Caco-2 (cell line): ENCODE data around the gene LRMDA. TPM values are rescaled to one million over a fixed set of nuclear protein-coding genes. Genes with fewer than 3 reads are reported as not detected.

Experiments used
- BruUV-seq: library from RNA; stranded (reverse); fragments of 400-500 nt; replicated peaks from 2 replicates; lab custom pipeline; 2021; lab: Mats Ljungman, UMichigan
- CTCF ChIA-PET: fragments of 300-600 bp; sonication (Branson Sonifier 250); formaldehyde crosslinking; loops from one replicate; lab custom pipeline; 2022; ENCODE audit warnings: antibody characterized with exemption; lab: Charles Lee
- POLR2A ChIA-PET: fragments of 300-600 bp; sonication (Branson Sonifier 250); formaldehyde crosslinking; loops from one replicate; lab custom pipeline; 2022; ENCODE audit warnings: antibody characterized with exemption; lab: Charles Lee
- DNase-seq, 2 experiments: peaks; one replicate each; pipeline versions ENCODE4 v3.0.0 to v3.0.0-alpha.2; 2020 to 2022
- H3K27me3 ChIP-seq: replicated peaks from 2 replicates; pipeline ENCODE4 v1.6.0; 2011; ENCODE audit warnings: low read length; ENCODE audit not compliant: control insufficient read depth, insufficient read depth
- H3K36me3 ChIP-seq: 2 replicates; pipeline ENCODE4 v1.5.1; 2011; ENCODE audit warnings: low read length; ENCODE audit not compliant: control insufficient read depth, insufficient read depth
- H3K4me1 ChIP-seq: fragments of 250-450 bp; sonication (Bioruptor Pico); 2 replicates; pipeline ENCODE4 v1.5.1; 2020; ENCODE audit warnings: mild to moderate bottlenecking
- H3K4me3 ChIP-seq: 2 replicates; pipeline ENCODE4 v1.5.1; 2011; ENCODE audit warnings: low read depth, mild to moderate bottlenecking, control low read depth, low read length
- H3K9me3 ChIP-seq: fragments of 250-450 bp; sonication (Bioruptor Pico); 2 replicates; pipeline ENCODE4 v1.5.1; 2020; ENCODE audit warnings: mild to moderate bottlenecking, moderate library complexity
- H3K27ac Mint-ChIP-seq: one replicate; pipeline ENCODE4 v1.8.0; 2022; ENCODE audit warnings: mixed read lengths; ENCODE audit not compliant: unreplicated experiment
- H3K27me3 Mint-ChIP-seq: one replicate; pipeline ENCODE4 v1.8.0; 2022; ENCODE audit warnings: mixed read lengths; ENCODE audit not compliant: insufficient read depth, unreplicated experiment
- H3K36me3 Mint-ChIP-seq: one replicate; pipeline ENCODE4 v1.8.0; 2022; ENCODE audit warnings: mild to moderate bottlenecking, mixed read lengths; ENCODE audit not compliant: insufficient read depth, unreplicated experiment
- H3K4me1 Mint-ChIP-seq: one replicate; pipeline ENCODE4 v1.8.0; 2022; ENCODE audit warnings: low read depth, mixed read lengths; ENCODE audit not compliant: unreplicated experiment
- H3K4me3 Mint-ChIP-seq: one replicate; pipeline ENCODE4 v1.8.0; 2022; ENCODE audit warnings: mild to moderate bottlenecking, moderate library complexity, mixed read lengths; ENCODE audit not compliant: unreplicated experiment
- H3K9me3 Mint-ChIP-seq: one replicate; pipeline ENCODE4 v1.8.0; 2022; ENCODE audit warnings: mixed read lengths; ENCODE audit not compliant: unreplicated experiment
- intact Hi-C: fragments of 100-400 bp; cut with micrococcal nuclease; formaldehyde crosslinking; loops from one replicate; pipeline ENCODE4 v1.10.0; 2022; ENCODE audit not compliant: unreplicated experiment
- total RNA-seq: library from RNA; stranded (reverse); gene quantifications from 2 replicates; pipeline ENCODE4 v1.2.3, GENCODE V29; 2022
- TF ChIP-seq, protein P1 (sequence below), 2 experiments: fragments of 200-600 bp in 1 of 2; IDR thresholded peaks; 1 replicate in 1 of 2; 2 replicates in 1 of 2; pipeline versions ENCODE4 v1.5.1 to v1.8.0; 2011 to 2022; ENCODE audit warnings: antibody characterized with exemption in 1 of 2, control low read depth in 1 of 2, inconsistent platforms in 1 of 2, low read depth in 1 of 2, low read length in 1 of 2, mild to moderate bottlenecking in 1 of 2, moderate library complexity in 1 of 2; ENCODE audit not compliant: insufficient read depth in 1 of 2, severe bottlenecking in 1 of 2, unreplicated experiment in 1 of 2

LRMDA gene
- total RNA-seq, 1 experiment from 2014 or later = 18.5 TPM

- no TSS peak for BruUV-seq
- H3K27ac Mint-ChIP-seq = peak overlapping the region; percentile 39
- Histone ChIP-seq H3K36me3 (no peaks in the 10 kb centered on the region), H3K27me3 (no peaks in the 10 kb centered on the region), H3K4me3 (no peak overlapping the region), H3K9me3 (no peaks in the 10 kb centered on the region), H3K4me1 (peaks cover 35% of the 10 kb centered on the region)
- H3K9me3 Mint-ChIP-seq = peaks cover 16% of the 10 kb centered on the region
- CTCF ChIA-PET = interaction anchor here (2.1 kb wide), 1 partner anchor 65 kb away, joined by 7 read pairs; no protein-coding TSS in a partner anchor
- no peak overlapping the region for H3K4me3 Mint-ChIP-seq
- no peaks in the 10 kb centered on the region for H3K27me3 Mint-ChIP-seq
- H3K36me3 Mint-ChIP-seq = peaks cover 9% of the 10 kb centered on the region
- POLR2A ChIA-PET = no interaction called here
- TF ChIP-seq, protein P1, sequence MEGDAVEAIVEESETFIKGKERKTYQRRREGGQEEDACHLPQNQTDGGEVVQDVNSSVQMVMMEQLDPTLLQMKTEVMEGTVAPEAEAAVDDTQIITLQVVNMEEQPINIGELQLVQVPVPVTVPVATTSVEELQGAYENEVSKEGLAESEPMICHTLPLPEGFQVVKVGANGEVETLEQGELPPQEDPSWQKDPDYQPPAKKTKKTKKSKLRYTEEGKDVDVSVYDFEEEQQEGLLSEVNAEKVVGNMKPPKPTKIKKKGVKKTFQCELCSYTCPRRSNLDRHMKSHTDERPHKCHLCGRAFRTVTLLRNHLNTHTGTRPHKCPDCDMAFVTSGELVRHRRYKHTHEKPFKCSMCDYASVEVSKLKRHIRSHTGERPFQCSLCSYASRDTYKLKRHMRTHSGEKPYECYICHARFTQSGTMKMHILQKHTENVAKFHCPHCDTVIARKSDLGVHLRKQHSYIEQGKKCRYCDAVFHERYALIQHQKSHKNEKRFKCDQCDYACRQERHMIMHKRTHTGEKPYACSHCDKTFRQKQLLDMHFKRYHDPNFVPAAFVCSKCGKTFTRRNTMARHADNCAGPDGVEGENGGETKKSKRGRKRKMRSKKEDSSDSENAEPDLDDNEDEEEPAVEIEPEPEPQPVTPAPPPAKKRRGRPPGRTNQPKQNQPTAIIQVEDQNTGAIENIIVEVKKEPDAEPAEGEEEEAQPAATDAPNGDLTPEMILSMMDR (IDR thresholded peaks at IDR 0.05; ENCODE audit: insufficient read depth in 1 of 2, low read depth in 1 of 2, low read length in 1 of 2, severe bottlenecking in 1 of 2, unreplicated experiment in 1 of 2) = no peak
- peak in 1 of 2 experiments; percentile 50 for DNase-seq
- H3K4me1 Mint-ChIP-seq = peaks cover 41% of the 10 kb centered on the region
- intact Hi-C loops = no loop called here
These were observed 684.2 kb downstream of the LRMDA start for GRCh38 chr10:76115471-76116155.

- Mint-ChIP-seq H3K27me3 (no peaks in the 10 kb centered on the region), H3K4me3 (no peak overlapping the region), H3K27ac (no peak overlapping the region), H3K36me3 (peaks cover 5% of the 10 kb centered on the region), H3K4me1 (peaks cover 35% of the 10 kb centered on the region), H3K9me3 (peaks cover 9% of the 10 kb centered on the region)
- TF ChIP-seq, protein P1 (IDR thresholded peaks at IDR 0.05; ENCODE audit: insufficient read depth in 1 of 2, low read depth in 1 of 2, low read length in 1 of 2, severe bottlenecking in 1 of 2, unreplicated experiment in 1 of 2) = no peak
- ChIA-PET CTCF (interaction anchor here (0.5 kb wide), 1 partner anchor 81 kb away, joined by 6 read pairs; no protein-coding TSS in a partner anchor), POLR2A (interaction anchor here (0.6 kb wide), 1 partner anchor 919 kb away, joined by 3 read pairs; no protein-coding TSS in a partner anchor)
- Histone ChIP-seq H3K9me3 (no peaks in the 10 kb centered on the region), H3K4me3 (no peak overlapping the region), H3K27me3 (no peaks in the 10 kb centered on the region), H3K4me1 (peaks cover 35% of the 10 kb centered on the region), H3K36me3 (no peaks in the 10 kb centered on the region)
- intact Hi-C loops = no loop called here
- no TSS peak for BruUV-seq
- no peak for DNase-seq
These were observed 685.1 kb downstream of the LRMDA start for GRCh38 chr10:76116523-76116922.

GRCh38 chr10:76117949-76118348, 686.5 kb downstream of the LRMDA start:
- ChIA-PET POLR2A (no interaction called here), CTCF (no interaction called here)
- H3K27me3 ChIP-seq = no peaks in the 10 kb centered on the region
- H3K27ac Mint-ChIP-seq = no peak overlapping the region
- no peak overlapping the region for H3K4me3 ChIP-seq
- intact Hi-C loops = no loop called here
- BruUV-seq = no TSS peak
- peaks cover 5% of the 10 kb centered on the region for H3K36me3 Mint-ChIP-seq
- peaks cover 25% of the 10 kb centered on the region for H3K4me1 Mint-ChIP-seq
- no peak overlapping the region for H3K4me3 Mint-ChIP-seq
- no peaks in the 10 kb centered on the region for H3K27me3 Mint-ChIP-seq
- H3K4me1 ChIP-seq = peaks cover 25% of the 10 kb centered on the region
- H3K9me3 Mint-ChIP-seq = peaks cover 9% of the 10 kb centered on the region
- H3K36me3 ChIP-seq = no peaks in the 10 kb centered on the region
- TF ChIP-seq, protein P1 (IDR thresholded peaks at IDR 0.05; ENCODE audit: insufficient read depth in 1 of 2, low read depth in 1 of 2, low read length in 1 of 2, severe bottlenecking in 1 of 2, unreplicated experiment in 1 of 2) = no peak
- H3K9me3 ChIP-seq = no peaks in the 10 kb centered on the region
- no peak for DNase-seq
